ENCODE measurements around the gene FXYD6. TPM values are rescaled to one million over a fixed set of nuclear protein-coding genes. Genes with fewer than 3 reads are reported as not detected.

Gene FXYD6
- total RNA-seq, 1 experiment from 2014 or later, result 1.0 TPM

DNA sequence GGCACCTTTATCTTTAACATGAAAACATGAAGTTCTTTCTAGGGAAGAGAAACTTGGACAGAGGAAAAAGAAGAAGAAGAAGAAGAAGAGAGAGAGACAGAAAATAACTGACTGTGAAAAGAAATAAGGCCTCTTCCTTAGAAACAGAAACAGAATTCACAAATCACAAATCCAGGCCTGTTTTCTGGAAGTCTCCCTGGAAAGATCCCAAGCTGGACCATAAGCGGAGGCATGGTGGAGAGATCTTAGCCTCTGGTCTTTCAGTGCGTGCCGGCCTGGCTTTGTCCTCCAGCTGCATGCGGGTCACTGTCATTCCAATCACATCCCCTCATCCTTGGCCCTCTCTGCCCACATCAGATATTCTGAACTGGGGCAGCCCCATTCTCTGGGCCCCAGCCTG, 6.9 kb downstream of the FXYD6 start:
- Histone ChIP-seq H3K36me3 (ENCODE audit: control insufficient read depth, insufficient read depth, low read length) (no peaks in the 10 kb centered on the region), H3K9me3 (no peaks in the 10 kb centered on the region), H3K4me1 (no peaks in the 10 kb centered on the region), H3K27me3 (replicated peaks; ENCODE audit: control insufficient read depth, insufficient read depth, low read length) (peaks cover 3% of the 10 kb centered on the region), H3K4me3 (ENCODE audit: low read depth, low read length) (no peak overlapping the region)
- BruUV-seq (replicated peaks), result no TSS peak
- Mint-ChIP-seq H3K36me3 (ENCODE audit: insufficient read depth, unreplicated experiment) (no peaks in the 10 kb centered on the region), H3K4me1 (ENCODE audit: low read depth, unreplicated experiment) (no peaks in the 10 kb centered on the region), H3K9me3 (ENCODE audit: unreplicated experiment) (no peaks in the 10 kb centered on the region), H3K27ac (ENCODE audit: unreplicated experiment) (no peak overlapping the region), H3K4me3 (ENCODE audit: unreplicated experiment) (no peak overlapping the region), H3K27me3 (ENCODE audit: insufficient read depth, unreplicated experiment) (peaks cover 30% of the 10 kb centered on the region)
- intact Hi-C loops (cut with micrococcal nuclease; ENCODE audit: unreplicated experiment), result no loop called here
- CTCF ChIA-PET, result no interaction called here
- no peak for TF ChIP-seq CTCF (IDR thresholded peaks at IDR 0.05; ENCODE audit: insufficient read depth in 1 of 2, low read depth in 1 of 2, low read length in 1 of 2, severe bottlenecking in 1 of 2, unreplicated experiment in 1 of 2)
- POLR2A ChIA-PET, result no interaction called here
- DNase-seq, result no peak

- H3K9me3 Mint-ChIP-seq (ENCODE audit: unreplicated experiment), result no peaks in the 10 kb centered on the region
- BruUV-seq (replicated peaks), result no TSS peak
- H3K36me3 ChIP-seq (ENCODE audit: control insufficient read depth, insufficient read depth, low read length), result no peaks in the 10 kb centered on the region
- no peak overlapping the region for H3K27ac Mint-ChIP-seq (ENCODE audit: unreplicated experiment)
- no peak for TF ChIP-seq CTCF (IDR thresholded peaks at IDR 0.05; ENCODE audit: insufficient read depth in 1 of 2, low read depth in 1 of 2, low read length in 1 of 2, severe bottlenecking in 1 of 2, unreplicated experiment in 1 of 2)
- H3K4me3 ChIP-seq (ENCODE audit: low read depth, low read length), result no peak overlapping the region
- ChIA-PET CTCF (interaction anchor here (0.6 kb wide), 1 partner anchor 78 kb away, joined by 3 read pairs; no protein-coding TSS in a partner anchor), POLR2A (no interaction called here)
- no peak overlapping the region for H3K4me3 Mint-ChIP-seq (ENCODE audit: unreplicated experiment)
- H3K4me1 ChIP-seq, result no peaks in the 10 kb centered on the region
- no peaks in the 10 kb centered on the region for H3K9me3 ChIP-seq
- no peaks in the 10 kb centered on the region for H3K36me3 Mint-ChIP-seq (ENCODE audit: insufficient read depth, unreplicated experiment)
- intact Hi-C loops (cut with micrococcal nuclease; ENCODE audit: unreplicated experiment), result no loop called here
- H3K27me3 ChIP-seq (replicated peaks; ENCODE audit: control insufficient read depth, insufficient read depth, low read length), result peaks cover 2% of the 10 kb centered on the region
- no peaks in the 10 kb centered on the region for H3K4me1 Mint-ChIP-seq (ENCODE audit: low read depth, unreplicated experiment)
- DNase-seq, result no peak
- H3K27me3 Mint-ChIP-seq (ENCODE audit: insufficient read depth, unreplicated experiment), result peaks cover 26% of the 10 kb centered on the region
Observed at GRCh38 chr11:117868815-117869561, 7.5 kb downstream of the FXYD6 start.

DNA sequence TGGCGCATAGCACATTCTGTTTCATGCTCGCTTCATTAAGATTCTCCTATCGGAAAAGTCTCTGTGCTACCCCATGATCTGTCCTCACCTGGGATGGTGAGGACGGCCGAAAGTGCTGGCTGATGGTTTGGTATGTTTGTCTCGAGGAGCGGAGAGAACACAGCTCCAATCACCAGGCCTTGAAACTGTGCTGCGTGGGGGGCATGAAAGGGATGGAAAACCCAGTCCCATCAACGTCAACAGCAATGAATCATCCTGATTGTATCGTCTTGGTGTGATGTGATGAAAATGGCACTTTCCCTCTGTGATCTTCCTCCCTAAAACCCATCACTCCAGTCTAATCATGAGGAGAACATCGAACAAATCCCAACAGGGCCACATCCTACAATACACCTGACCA, 8.4 kb downstream of the FXYD6 start:
- no peaks in the 10 kb centered on the region for H3K4me1 ChIP-seq
- H3K27me3 ChIP-seq (replicated peaks; ENCODE audit: control insufficient read depth, insufficient read depth, low read length), result no peaks in the 10 kb centered on the region; the same call in 1 of the 2 replicates
- no peaks in the 10 kb centered on the region for H3K4me1 Mint-ChIP-seq (ENCODE audit: low read depth, unreplicated experiment)
- CTCF ChIA-PET, result interaction anchor here (0.7 kb wide), 1 partner anchor 45 kb away, joined by 3 read pairs; no protein-coding TSS in a partner anchor
- H3K27me3 Mint-ChIP-seq (ENCODE audit: insufficient read depth, unreplicated experiment), result peaks cover 20% of the 10 kb centered on the region
- no peaks in the 10 kb centered on the region for H3K36me3 ChIP-seq (ENCODE audit: control insufficient read depth, insufficient read depth, low read length)
- H3K9me3 Mint-ChIP-seq (ENCODE audit: unreplicated experiment), result no peaks in the 10 kb centered on the region
- intact Hi-C loops (cut with micrococcal nuclease; ENCODE audit: unreplicated experiment), result no loop called here
- BruUV-seq (replicated peaks), result no TSS peak
- no peak for TF ChIP-seq CTCF (IDR thresholded peaks at IDR 0.05; ENCODE audit: insufficient read depth in 1 of 2, low read depth in 1 of 2, low read length in 1 of 2, severe bottlenecking in 1 of 2, unreplicated experiment in 1 of 2)
- no peaks in the 10 kb centered on the region for H3K36me3 Mint-ChIP-seq (ENCODE audit: insufficient read depth, unreplicated experiment)
- H3K4me3 Mint-ChIP-seq (ENCODE audit: unreplicated experiment), result no peak overlapping the region
- no peak overlapping the region for H3K27ac Mint-ChIP-seq (ENCODE audit: unreplicated experiment)
- no peak overlapping the region for H3K4me3 ChIP-seq (ENCODE audit: low read depth, low read length)
- no peak for DNase-seq
- POLR2A ChIA-PET, result no interaction called here
- H3K9me3 ChIP-seq, result no peaks in the 10 kb centered on the region; the same call in 1 of the 2 replicates

Measured in Caco-2 (cell line).